Measurements from ENCODE around the gene CDK1.

- no peak for TF ChIP-seq CTCF (conservative IDR thresholded peaks at IDR 0.05)
- no peak for TF ChIP-seq ZFX (IDR thresholded peaks at IDR 0.05)
Observed at GRCh38 chr10:60794953-60795352, 16.7 kb downstream of the CDK1 start.

All from C4-2B (cell line).